ENCODE results near the gene IGHMBP2. TPM values are rescaled to one million over a fixed set of nuclear protein-coding genes. Genes with fewer than 3 reads are reported as not detected.
A peak's percentile ranks its signal among the peaks of the same experiment; 100 is the strongest.

IGHMBP2 gene
- total and polyA plus RNA-seq, 2 donors from 2014 or later = 8.8 to 19.6 TPM

DNA sequence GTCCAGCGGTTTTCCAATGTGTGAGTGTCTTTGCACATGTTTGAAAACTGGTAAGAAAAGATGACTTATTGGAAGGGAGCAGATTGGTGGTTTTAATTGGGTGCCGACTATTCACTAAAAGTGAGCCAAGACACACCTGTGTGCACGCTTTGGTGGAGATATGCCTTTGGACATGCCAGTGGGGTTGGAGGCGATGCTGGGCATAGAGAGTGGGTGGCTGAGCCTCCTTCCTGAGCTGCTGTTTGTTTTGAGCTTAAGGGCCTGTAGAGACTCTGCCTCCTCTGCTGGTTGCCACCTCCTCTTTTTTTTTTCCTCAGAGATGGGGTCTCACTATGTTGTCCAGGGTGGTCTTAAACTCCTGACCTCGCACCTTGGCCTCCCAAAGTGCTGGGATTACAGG is 9.5 kb downstream of the IGHMBP2 start:
- TF ChIP-seq, protein P1, sequence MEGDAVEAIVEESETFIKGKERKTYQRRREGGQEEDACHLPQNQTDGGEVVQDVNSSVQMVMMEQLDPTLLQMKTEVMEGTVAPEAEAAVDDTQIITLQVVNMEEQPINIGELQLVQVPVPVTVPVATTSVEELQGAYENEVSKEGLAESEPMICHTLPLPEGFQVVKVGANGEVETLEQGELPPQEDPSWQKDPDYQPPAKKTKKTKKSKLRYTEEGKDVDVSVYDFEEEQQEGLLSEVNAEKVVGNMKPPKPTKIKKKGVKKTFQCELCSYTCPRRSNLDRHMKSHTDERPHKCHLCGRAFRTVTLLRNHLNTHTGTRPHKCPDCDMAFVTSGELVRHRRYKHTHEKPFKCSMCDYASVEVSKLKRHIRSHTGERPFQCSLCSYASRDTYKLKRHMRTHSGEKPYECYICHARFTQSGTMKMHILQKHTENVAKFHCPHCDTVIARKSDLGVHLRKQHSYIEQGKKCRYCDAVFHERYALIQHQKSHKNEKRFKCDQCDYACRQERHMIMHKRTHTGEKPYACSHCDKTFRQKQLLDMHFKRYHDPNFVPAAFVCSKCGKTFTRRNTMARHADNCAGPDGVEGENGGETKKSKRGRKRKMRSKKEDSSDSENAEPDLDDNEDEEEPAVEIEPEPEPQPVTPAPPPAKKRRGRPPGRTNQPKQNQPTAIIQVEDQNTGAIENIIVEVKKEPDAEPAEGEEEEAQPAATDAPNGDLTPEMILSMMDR (IDR thresholded peaks at IDR 0.05; ENCODE audit: borderline replicate concordance, extremely low read depth, insufficient read depth) = no peak
- Histone ChIP-seq H3K9me3 (ENCODE audit: control insufficient read depth in 2 of 3, insufficient read depth in 1 of 3, low read length in 3 of 3) (no peaks in the 10 kb centered on the region), H3K27me3 (ENCODE audit: control insufficient read depth, insufficient read depth, low read length) (no peaks in the 10 kb centered on the region), H3K36me3 (ENCODE audit: control insufficient read depth in 2 of 3, insufficient read depth in 3 of 3, low read length in 3 of 3) (peaks cover 4 to 52% (median 43%) of the 10 kb centered on the region in 3 donors), H3K27ac (ENCODE audit: low read depth in 2 of 2, low read length in 2 of 2) (no peak overlapping the region), H3K9ac (ENCODE audit: low read length in 3 of 3) (no peak overlapping the region), H3K4me3 (ENCODE audit: low read length in 3 of 3) (no peak overlapping the region), H3K4me1 (ENCODE audit: control insufficient read depth in 2 of 3, insufficient read depth in 2 of 3, low read depth in 1 of 3, low read length in 3 of 3) (no peaks in the 10 kb centered on the region)
- intact Hi-C loops (cut with DNase I) = no loop called here
- no peak for FAIRE-seq
- DNase-seq = no peak

DNA sequence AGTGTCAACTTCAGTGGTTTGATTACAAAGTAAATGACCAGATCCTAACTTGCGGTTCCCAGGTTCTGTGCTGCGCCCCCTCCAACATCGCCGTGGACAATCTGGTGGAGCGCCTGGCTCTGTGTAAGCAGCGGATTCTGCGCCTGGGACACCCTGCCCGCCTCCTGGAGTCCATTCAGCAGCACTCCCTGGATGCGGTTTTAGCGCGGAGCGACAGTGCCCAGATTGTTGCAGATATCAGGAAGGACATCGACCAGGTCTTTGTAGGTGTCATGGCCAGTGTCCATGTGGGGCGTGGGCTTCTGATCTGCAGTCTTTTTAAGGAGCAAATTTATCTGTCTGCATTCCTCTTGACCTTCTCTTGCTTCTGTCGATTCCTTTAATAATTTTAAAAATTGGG is 11.1 kb downstream of the IGHMBP2 start:
- H3K4me3 ChIP-seq (ENCODE audit: low read length in 3 of 3) = no peak overlapping the region
- TF ChIP-seq, protein P1 (IDR thresholded peaks at IDR 0.05; ENCODE audit: borderline replicate concordance, extremely low read depth, insufficient read depth) = no peak
- H3K9me3 ChIP-seq (ENCODE audit: control insufficient read depth in 2 of 3, insufficient read depth in 1 of 3, low read length in 3 of 3) = no peaks in the 10 kb centered on the region
- H3K9ac ChIP-seq (ENCODE audit: low read length in 3 of 3) = no peak overlapping the region
- H3K4me1 ChIP-seq (ENCODE audit: control insufficient read depth in 2 of 3, insufficient read depth in 2 of 3, low read depth in 1 of 3, low read length in 3 of 3) = no peaks in the 10 kb centered on the region
- no peaks in the 10 kb centered on the region for H3K27me3 ChIP-seq (ENCODE audit: control insufficient read depth, insufficient read depth, low read length)
- no peak overlapping the region for H3K27ac ChIP-seq (ENCODE audit: low read depth in 2 of 2, low read length in 2 of 2)
- intact Hi-C loops (cut with DNase I) = no loop called here
- peak in 1 of 5 donors; percentile 48 for DNase-seq
- H3K36me3 ChIP-seq (ENCODE audit: control insufficient read depth in 2 of 3, insufficient read depth in 3 of 3, low read length in 3 of 3) = peaks cover 4 to 56% (median 45%) of the 10 kb centered on the region in 3 donors
- FAIRE-seq = no peak

DNA sequence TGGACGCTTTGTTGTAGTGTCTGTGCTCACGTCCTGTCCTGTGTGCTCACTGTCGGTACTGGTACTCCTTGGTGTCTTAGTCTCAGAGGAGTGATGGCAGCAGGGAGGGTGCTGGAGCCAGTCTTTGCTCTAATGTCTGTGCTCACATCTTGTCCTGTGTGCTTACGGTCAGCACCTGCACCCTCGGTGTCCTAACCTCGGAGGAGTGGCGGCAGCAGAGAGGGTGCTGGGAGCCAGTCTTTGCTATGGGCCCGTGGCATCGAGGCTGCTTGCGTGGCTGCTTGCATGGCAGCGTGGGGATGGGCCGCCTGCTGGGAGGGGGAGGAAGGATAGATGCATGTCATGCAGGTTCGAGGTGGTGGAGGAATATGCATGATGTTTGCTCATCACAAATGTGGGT is 12.7 kb downstream of the IGHMBP2 start:
- intact Hi-C loops (cut with DNase I) = no loop called here
- Histone ChIP-seq H3K9me3 (ENCODE audit: control insufficient read depth in 2 of 3, insufficient read depth in 1 of 3, low read length in 3 of 3) (no peaks in the 10 kb centered on the region), H3K4me1 (ENCODE audit: control insufficient read depth in 2 of 3, insufficient read depth in 2 of 3, low read depth in 1 of 3, low read length in 3 of 3) (no peaks in the 10 kb centered on the region), H3K4me3 (ENCODE audit: low read length in 3 of 3) (no peak overlapping the region), H3K27ac (ENCODE audit: low read depth in 2 of 2, low read length in 2 of 2) (no peak overlapping the region), H3K9ac (ENCODE audit: low read length in 3 of 3) (no peak overlapping the region), H3K27me3 (ENCODE audit: control insufficient read depth, insufficient read depth, low read length) (no peaks in the 10 kb centered on the region), H3K36me3 (ENCODE audit: control insufficient read depth in 2 of 3, insufficient read depth in 3 of 3, low read length in 3 of 3) (peaks cover 2 to 43% (median 32%) of the 10 kb centered on the region in 3 donors)
- FAIRE-seq = no peak
- TF ChIP-seq, protein P1 (IDR thresholded peaks at IDR 0.05; ENCODE audit: borderline replicate concordance, extremely low read depth, insufficient read depth) = no peak
- peak in 1 of 5 donors; percentile 66 for DNase-seq

DNA sequence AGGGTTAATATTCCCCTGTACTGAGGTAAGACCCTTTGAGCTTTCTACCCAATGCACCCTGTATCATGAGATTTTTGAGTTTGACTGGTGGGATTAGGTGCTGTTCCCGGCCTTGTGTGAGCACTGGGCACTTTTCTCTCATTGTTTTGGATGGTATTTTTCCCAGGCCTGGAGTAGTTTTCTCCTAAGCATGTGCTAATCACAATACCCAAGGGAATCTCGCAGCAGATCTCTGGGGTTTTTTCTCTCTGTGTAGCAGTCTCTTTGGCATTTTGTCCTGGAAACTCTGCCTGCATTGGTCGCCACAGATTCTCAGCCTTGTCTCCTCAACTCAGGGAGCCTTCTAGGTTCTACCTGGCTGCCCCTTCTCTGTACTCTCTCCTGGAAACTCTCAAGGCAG is 19.9 kb downstream of the IGHMBP2 start:
- no peak for FAIRE-seq
- Histone ChIP-seq H3K9ac (ENCODE audit: low read length in 3 of 3) (no peak overlapping the region), H3K9me3 (ENCODE audit: control insufficient read depth in 2 of 3, insufficient read depth in 1 of 3, low read length in 3 of 3) (peaks cover 0 to 11% (median 4%) of the 10 kb centered on the region in 3 donors), H3K27ac (ENCODE audit: low read depth in 2 of 2, low read length in 2 of 2) (no peak overlapping the region), H3K4me3 (ENCODE audit: low read length in 3 of 3) (no peak overlapping the region), H3K4me1 (ENCODE audit: control insufficient read depth in 2 of 3, insufficient read depth in 2 of 3, low read depth in 1 of 3, low read length in 3 of 3) (no peaks in the 10 kb centered on the region), H3K36me3 (ENCODE audit: control insufficient read depth in 2 of 3, insufficient read depth in 3 of 3, low read length in 3 of 3) (peaks cover 5 to 35% (median 10%) of the 10 kb centered on the region in 3 donors), H3K27me3 (ENCODE audit: control insufficient read depth, insufficient read depth, low read length) (no peaks in the 10 kb centered on the region)
- no peak for DNase-seq
- TF ChIP-seq, protein P1 (IDR thresholded peaks at IDR 0.05; ENCODE audit: borderline replicate concordance, extremely low read depth, insufficient read depth) = no peak
- intact Hi-C loops (cut with DNase I) = no loop called here
